Calu3 (cell line): ENCODE results near the gene ACSF2. TPM values are rescaled to one million over a fixed set of nuclear protein-coding genes. Genes with fewer than 3 reads are reported as not detected.

Experiments used
- BruUV-seq: library from RNA; stranded (reverse); fragments of 400-500 nt; replicated peaks from 2 replicates; lab custom pipeline; 2021; lab: Mats Ljungman, UMichigan
- CTCF ChIA-PET: fragments of 300-600 bp; sonication (Branson Sonifier 250); formaldehyde crosslinking; loops from one replicate; lab custom pipeline; 2022; ENCODE audit warnings: antibody characterized with exemption; lab: Charles Lee
- DNase-seq: peaks from one replicate; pipeline ENCODE4 v3.0.0; 2022
- H3K27ac Mint-ChIP-seq: one replicate; pipeline ENCODE4 v1.8.0; 2022; ENCODE audit warnings: mixed read lengths; ENCODE audit not compliant: unreplicated experiment
- H3K27me3 Mint-ChIP-seq: one replicate; pipeline ENCODE4 v1.8.0; 2022; ENCODE audit warnings: mixed read lengths; ENCODE audit not compliant: unreplicated experiment
- H3K36me3 Mint-ChIP-seq: one replicate; pipeline ENCODE4 v1.8.0; 2022; ENCODE audit warnings: mild to moderate bottlenecking, moderate library complexity, mixed read lengths; ENCODE audit not compliant: insufficient read depth, unreplicated experiment
- H3K4me1 Mint-ChIP-seq: one replicate; pipeline ENCODE4 v1.8.0; 2022; ENCODE audit warnings: mild to moderate bottlenecking, low read depth, mixed read lengths; ENCODE audit not compliant: unreplicated experiment
- H3K4me3 Mint-ChIP-seq: one replicate; pipeline ENCODE4 v1.8.0; 2022; ENCODE audit warnings: mild to moderate bottlenecking, low read depth, moderate library complexity, mixed read lengths; ENCODE audit not compliant: unreplicated experiment
- H3K9me3 Mint-ChIP-seq: one replicate; pipeline ENCODE4 v1.8.0; 2022; ENCODE audit warnings: low read depth, mixed read lengths; ENCODE audit not compliant: unreplicated experiment
- intact Hi-C: fragments of 100-400 bp; cut with micrococcal nuclease; formaldehyde crosslinking; loops from one replicate; pipeline ENCODE4 v1.10.0; 2022; ENCODE audit not compliant: unreplicated experiment
- total RNA-seq: library from RNA; stranded (reverse); gene quantifications from 2 replicates; pipeline ENCODE4 v1.2.3, GENCODE V29; 2022
- TF ChIP-seq, protein P1 (sequence below): fragments of 200-600 bp; IDR thresholded peaks from one replicate; pipeline ENCODE4 v1.8.0; 2022; ENCODE audit warnings: antibody characterized with exemption; ENCODE audit not compliant: unreplicated experiment

The ACSF2 gene
- total RNA-seq, 1 experiment from 2014 or later, result 148 TPM

DNA sequence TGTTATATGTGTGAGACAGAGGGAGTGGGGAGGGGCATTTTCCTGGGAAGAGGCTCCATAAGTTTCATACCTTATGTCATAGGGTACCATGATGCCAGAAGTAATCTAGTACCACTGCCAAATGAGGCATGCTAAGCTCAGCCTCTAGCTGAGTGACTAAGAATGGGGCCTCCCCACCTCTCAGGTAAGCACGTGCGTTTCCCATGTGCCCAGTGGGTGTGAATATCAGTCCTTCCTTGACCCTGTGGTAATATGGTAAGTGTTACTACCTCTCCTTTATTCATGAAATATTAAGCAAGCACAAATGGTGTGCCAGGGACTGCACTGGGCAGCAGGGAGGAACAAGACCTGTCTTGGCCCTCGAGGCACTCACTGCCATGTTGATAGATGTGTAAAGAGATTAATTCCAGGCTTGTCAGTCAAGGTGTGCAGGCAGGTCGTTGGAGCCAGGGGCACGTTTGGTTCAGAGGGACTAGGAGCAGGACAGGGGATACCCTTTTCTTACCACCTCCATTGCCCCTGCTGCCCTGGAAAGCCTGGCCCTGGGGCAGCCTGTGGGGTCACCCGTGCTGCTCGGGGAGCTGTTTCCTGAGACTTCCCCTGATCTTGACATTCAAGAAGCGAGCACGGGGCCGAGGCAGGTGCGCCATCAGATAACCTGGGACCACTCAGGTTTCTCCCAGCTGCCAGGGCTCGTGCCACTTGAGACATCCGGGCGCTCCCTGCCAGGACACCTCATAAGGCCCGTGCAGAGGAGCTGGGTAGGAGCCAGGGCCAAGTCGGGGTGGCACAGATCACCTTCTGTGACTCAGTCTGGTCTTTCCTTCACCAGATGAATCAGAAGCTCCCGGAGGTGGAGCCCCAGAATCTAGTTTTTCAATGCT, 61.4 kb downstream of the ACSF2 start:
- no peak overlapping the region for H3K4me3 Mint-ChIP-seq
- peaks cover 13% of the 10 kb centered on the region for H3K36me3 Mint-ChIP-seq
- no TSS peak for BruUV-seq
- no peaks in the 10 kb centered on the region for H3K27me3 Mint-ChIP-seq
- CTCF ChIA-PET, result interaction anchor here (0.6 to 1.4 kb wide), 4 partner anchors 18 to 1278 kb away, joined by 3 to 5 read pairs (median 3); no protein-coding TSS in a partner anchor
- no peak for DNase-seq
- H3K27ac Mint-ChIP-seq, result no peak overlapping the region
- H3K4me1 Mint-ChIP-seq, result peaks cover 8% of the 10 kb centered on the region
- intact Hi-C loops, result no loop called here
- no peaks in the 10 kb centered on the region for H3K9me3 Mint-ChIP-seq
- TF ChIP-seq, protein P1, sequence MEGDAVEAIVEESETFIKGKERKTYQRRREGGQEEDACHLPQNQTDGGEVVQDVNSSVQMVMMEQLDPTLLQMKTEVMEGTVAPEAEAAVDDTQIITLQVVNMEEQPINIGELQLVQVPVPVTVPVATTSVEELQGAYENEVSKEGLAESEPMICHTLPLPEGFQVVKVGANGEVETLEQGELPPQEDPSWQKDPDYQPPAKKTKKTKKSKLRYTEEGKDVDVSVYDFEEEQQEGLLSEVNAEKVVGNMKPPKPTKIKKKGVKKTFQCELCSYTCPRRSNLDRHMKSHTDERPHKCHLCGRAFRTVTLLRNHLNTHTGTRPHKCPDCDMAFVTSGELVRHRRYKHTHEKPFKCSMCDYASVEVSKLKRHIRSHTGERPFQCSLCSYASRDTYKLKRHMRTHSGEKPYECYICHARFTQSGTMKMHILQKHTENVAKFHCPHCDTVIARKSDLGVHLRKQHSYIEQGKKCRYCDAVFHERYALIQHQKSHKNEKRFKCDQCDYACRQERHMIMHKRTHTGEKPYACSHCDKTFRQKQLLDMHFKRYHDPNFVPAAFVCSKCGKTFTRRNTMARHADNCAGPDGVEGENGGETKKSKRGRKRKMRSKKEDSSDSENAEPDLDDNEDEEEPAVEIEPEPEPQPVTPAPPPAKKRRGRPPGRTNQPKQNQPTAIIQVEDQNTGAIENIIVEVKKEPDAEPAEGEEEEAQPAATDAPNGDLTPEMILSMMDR, result no peak

DNA sequence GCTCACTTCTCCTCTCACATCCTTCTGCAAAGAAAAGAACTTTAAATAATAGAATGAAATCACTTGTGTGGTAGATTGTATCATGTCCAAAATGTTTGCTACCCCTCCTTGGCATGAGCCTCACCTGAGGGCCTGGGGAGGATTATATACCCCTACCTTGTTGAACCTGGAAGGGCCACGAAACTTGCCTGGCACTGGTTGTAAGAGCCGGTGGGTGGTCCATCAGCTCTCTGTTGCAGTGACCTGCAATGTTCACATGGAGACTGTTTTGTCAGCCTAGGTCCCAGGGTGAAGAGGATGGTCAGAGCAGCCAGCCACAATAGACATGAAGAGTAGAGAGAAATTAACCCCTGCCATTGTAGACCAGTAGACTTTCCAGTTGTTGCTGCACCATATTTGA, 62.9 kb downstream of the ACSF2 start:
- DNase-seq, result no peak
- no peaks in the 10 kb centered on the region for H3K9me3 Mint-ChIP-seq
- BruUV-seq, result no TSS peak
- H3K36me3 Mint-ChIP-seq, result peaks cover 4% of the 10 kb centered on the region
- CTCF ChIA-PET, result interaction anchor here (0.6 kb wide), 1 partner anchor 610 kb away, joined by 8 read pairs; no protein-coding TSS in a partner anchor
- no peaks in the 10 kb centered on the region for H3K4me1 Mint-ChIP-seq
- H3K27me3 Mint-ChIP-seq, result no peaks in the 10 kb centered on the region
- TF ChIP-seq, protein P1, result no peak
- intact Hi-C loops, result no loop called here
- H3K4me3 Mint-ChIP-seq, result no peak overlapping the region
- H3K27ac Mint-ChIP-seq, result no peak overlapping the region

DNA sequence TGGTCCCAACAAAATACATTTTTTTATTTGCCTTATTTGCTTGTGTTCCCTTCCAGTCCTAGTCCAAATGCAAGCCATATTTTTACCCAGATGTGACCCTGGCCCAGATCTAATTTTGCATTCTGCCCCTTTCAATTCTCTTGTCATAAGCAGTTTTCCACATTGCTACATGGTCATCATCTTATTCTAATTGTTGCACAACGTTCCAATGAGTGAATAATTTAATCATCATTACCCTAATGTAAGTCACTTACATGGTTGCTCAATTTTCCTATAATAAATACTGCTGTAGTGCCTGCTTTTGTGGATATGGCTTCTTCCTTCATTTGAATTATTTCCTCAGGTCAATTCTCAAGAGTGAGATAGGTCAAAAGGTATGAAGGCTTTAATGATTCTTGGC, 65.5 kb downstream of the ACSF2 start:
- H3K4me1 Mint-ChIP-seq, result no peaks in the 10 kb centered on the region
- intact Hi-C loops, result no loop called here
- H3K9me3 Mint-ChIP-seq, result no peaks in the 10 kb centered on the region
- no peak overlapping the region for H3K4me3 Mint-ChIP-seq
- TF ChIP-seq, protein P1, result no peak
- no peaks in the 10 kb centered on the region for H3K27me3 Mint-ChIP-seq
- CTCF ChIA-PET, result no interaction called here
- no peaks in the 10 kb centered on the region for H3K36me3 Mint-ChIP-seq
- DNase-seq, result no peak
- no TSS peak for BruUV-seq
- H3K27ac Mint-ChIP-seq, result no peak overlapping the region

DNA sequence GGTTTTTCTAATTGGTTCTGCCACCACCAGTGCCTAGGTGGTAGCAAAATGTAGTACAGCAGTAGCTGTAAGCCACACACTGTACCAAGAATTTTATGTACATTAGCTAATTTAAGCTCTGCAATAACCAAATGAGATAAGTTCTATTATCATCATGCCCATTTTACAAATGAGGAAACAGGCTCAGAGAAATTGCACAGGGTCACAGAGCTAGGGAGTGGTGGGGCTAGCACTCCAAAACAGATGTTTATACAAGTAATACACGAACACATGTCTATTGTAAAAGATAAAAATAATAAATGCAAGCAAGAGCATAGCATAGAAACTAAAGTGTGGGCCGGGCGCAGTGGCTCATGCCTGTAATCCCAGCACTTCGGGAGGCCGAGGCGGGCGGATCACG, 66.2 kb downstream of the ACSF2 start:
- CTCF ChIA-PET, result interaction anchor here (1.1 kb wide), 1 partner anchor 13 kb away, joined by 5 read pairs; no protein-coding TSS in a partner anchor
- H3K27ac Mint-ChIP-seq, result no peak overlapping the region
- no peaks in the 10 kb centered on the region for H3K36me3 Mint-ChIP-seq
- H3K9me3 Mint-ChIP-seq, result no peaks in the 10 kb centered on the region
- intact Hi-C loops, result no loop called here
- no peak for DNase-seq
- H3K4me1 Mint-ChIP-seq, result no peaks in the 10 kb centered on the region
- BruUV-seq, result no TSS peak
- TF ChIP-seq, protein P1, result no peak
- H3K27me3 Mint-ChIP-seq, result no peaks in the 10 kb centered on the region
- H3K4me3 Mint-ChIP-seq, result no peak overlapping the region
